COLO668 (cell line): ENCODE data around the gene GGTLC2.
A peak's percentile ranks its signal among the peaks of the same experiment; 100 is the strongest.
"Not testable (repeated sequence)": the region's sequence is repeated elsewhere in the genome, so short reads cannot be mapped to it uniquely, and the experiment has no call there.

Experiments used
- DNase-seq: peaks from one replicate; lab custom pipeline; 2025; ENCODE audit not compliant: unreplicated experiment; lab: John Stamatoyannopoulos, UW

Gene GGTLC2

GRCh38 chr22:22667966-22668880 lies 23.8 kb downstream of the GGTLC2 start:
- DNase-seq = no peak

- DNase-seq = no peak
Observed at GRCh38 chr22:22669093-22669492, 24.7 kb downstream of the GGTLC2 start.

- no peak for DNase-seq
Observed at GRCh38 chr22:22670076-22670795, 25.8 kb downstream of the GGTLC2 start.

GRCh38 chr22:22671506-22671905 lies 27.1 kb downstream of the GGTLC2 start:
- DNase-seq = no peak

GRCh38 chr22:22673099-22673498 lies 28.7 kb downstream of the GGTLC2 start:
- DNase-seq = no peak

GRCh38 chr22:22673628-22674027 lies 29.2 kb downstream of the GGTLC2 start:
- DNase-seq = no peak

- DNase-seq = no peak
Observed at GRCh38 chr22:22674467-22674866, 30.1 kb downstream of the GGTLC2 start.

GRCh38 chr22:22678970-22679369 lies 34.6 kb downstream of the GGTLC2 start:
- DNase-seq = no peak

- no peak for DNase-seq
Observed at GRCh38 chr22:22680396-22680795, 36.0 kb downstream of the GGTLC2 start.

GRCh38 chr22:22681221-22681739 lies 36.9 kb downstream of the GGTLC2 start:
- no peak for DNase-seq

GRCh38 chr22:22682196-22682595 lies 37.8 kb downstream of the GGTLC2 start:
- no peak for DNase-seq

GRCh38 chr22:22682807-22683667 lies 38.6 kb downstream of the GGTLC2 start:
- DNase-seq = no peak

GRCh38 chr22:22683668-22684361 lies 39.4 kb downstream of the GGTLC2 start:
- DNase-seq = no peak

GRCh38 chr22:22684580-22685561 lies 40.5 kb downstream of the GGTLC2 start:
- DNase-seq = peak; percentile 16

- no peak for DNase-seq
Observed at GRCh38 chr22:22685586-22685985, 41.2 kb downstream of the GGTLC2 start.

GRCh38 chr22:22686202-22687115 lies 42.0 kb downstream of the GGTLC2 start:
- not testable (repeated sequence) for DNase-seq

- DNase-seq = peak; percentile 24
Observed at GRCh38 chr22:22687638-22688500, 43.5 kb downstream of the GGTLC2 start.
